ENCODE results near the gene CAMK1D.
A peak's percentile ranks its signal among the peaks of the same experiment; 100 is the strongest.
"Not testable (repeated sequence)": the region's sequence is repeated elsewhere in the genome, so short reads cannot be mapped to it uniquely, and the experiment has no call there.

The CAMK1D gene

DNA sequence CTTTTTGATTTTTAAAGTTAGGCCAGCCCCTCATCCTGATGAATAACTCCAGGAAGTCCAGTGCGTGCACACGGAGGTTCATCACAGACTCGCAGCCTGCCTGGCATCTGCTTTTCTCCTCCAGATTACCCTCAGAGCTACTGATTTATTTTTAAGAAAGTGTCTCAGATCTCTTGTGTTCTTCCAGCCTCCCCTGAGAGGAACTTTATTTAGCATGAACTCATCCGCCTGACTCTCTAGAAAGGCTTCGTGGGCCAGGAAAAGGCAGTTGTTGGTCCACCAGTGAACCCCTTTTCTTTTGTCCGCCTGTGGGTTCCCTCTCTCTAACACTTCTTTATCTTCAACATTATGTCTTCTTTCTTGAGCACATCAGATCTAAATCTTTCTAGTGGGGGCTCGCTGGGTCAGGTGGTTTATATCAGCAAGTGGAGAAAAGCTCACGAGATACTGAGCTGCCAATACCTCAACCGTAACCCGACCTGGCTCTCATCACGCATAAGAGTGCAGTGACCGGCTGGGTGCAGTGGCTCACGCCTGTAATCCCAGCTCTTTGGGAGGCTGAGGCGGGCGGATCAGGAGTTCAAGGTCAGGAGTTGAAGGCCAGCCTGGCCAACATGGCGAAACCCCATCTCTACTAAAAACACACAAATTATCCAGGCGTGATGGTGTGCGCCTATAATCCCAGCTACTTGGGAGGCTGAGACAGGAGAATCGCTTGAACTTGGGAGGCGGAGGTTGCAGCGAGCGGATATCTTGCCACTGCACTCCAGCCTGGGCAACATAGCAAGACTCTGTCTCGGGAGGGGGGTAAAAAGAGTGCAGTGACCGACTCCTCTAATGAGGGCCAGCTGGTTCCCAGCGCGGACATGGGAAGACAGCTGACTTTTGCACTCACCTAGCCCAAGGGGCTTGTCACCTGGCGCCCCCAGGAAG is 489.9 kb downstream of the CAMK1D start:
- no peak for DNase-seq

DNA sequence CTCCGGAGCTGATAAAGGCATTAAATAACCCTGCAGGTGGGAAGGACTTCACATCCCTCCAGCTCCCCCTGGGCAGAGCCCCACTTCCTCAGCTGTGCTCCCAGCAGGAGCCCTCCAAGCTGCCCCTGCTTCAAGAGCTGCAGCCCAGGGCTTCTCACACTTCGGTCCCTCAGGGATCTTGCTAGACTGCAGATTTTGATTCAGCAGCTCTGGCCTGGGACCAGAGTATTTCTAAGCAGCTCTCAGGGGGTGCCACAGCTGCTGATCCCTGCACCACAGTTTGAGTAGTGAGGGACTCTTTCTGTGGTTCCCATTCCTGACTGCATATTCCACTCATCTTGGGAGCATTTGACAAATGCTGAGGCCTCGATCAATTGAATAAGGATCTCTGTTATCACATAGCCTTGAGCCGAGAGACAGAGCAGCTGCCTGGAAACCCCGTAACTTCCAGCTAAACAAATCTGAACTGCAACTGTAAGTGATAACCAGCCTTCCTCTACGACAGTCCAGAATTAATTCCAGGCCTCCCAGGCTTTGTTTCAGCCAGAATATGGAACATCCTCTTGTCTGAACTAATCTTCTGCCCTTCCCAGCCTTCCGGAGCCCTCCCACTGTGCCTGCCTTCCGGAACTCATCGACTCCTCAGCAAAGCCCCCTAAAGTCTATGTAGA is 490.7 kb downstream of the CAMK1D start:
- no peak for DNase-seq

DNA sequence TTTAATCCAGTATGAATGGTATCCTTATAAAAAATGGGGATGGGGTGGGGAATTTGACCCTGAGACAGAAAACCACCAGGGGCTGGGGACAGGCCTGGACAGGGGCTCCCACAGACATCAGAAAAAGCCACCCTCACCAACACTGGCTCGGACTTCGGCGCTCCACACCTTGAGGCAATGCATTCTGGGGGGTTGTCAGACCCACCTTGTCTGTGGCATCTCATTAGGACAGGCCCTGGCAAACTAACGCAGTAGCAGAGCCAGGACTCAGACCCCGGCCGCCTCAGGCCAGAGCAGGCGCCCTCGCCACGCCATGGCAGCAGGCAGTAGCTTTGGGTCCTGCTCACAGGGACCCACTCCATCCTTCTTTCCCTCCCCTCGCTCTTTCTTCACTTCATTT is 492.1 kb downstream of the CAMK1D start:
- DNase-seq, result no peak

DNA sequence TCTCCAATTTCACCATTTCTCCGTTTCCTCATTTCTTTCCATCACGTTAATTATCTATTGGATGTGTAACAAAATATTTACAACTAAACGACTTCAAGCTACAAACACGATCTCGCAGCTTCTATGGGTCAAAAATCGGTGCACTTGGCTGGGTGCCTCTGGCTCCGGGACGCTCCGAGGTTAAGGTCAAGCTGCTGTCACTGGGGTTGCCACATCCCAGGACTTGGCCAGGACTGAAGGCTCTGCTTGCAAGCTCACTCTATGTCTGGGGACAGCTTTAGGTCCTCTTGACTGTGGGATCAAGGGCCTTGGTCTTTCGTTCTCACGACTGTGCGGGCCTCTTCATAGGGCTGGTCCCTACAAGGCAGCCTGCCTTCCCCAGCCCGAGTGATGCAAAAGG is 492.5 kb downstream of the CAMK1D start:
- DNase-seq, result no peak

DNA sequence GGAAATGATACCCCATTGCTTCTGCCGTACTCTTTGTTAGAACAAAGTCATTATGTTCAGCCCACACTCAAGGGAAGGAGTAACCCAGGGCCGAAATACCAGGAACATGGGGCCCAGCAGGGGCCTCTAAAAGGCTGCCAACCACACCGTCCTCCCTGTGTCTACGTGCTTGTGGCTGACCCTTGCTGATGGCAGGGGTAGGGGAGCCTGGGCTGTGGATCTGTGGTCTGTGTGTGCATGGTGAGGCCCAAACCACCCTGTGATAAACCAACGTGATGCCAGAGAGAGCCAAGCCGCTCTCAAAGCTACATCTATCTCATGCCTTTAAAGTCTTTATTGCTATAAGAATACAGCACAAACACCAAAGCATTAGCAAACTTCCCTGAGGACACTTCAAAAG is 493.0 kb downstream of the CAMK1D start:
- no peak for DNase-seq

DNA sequence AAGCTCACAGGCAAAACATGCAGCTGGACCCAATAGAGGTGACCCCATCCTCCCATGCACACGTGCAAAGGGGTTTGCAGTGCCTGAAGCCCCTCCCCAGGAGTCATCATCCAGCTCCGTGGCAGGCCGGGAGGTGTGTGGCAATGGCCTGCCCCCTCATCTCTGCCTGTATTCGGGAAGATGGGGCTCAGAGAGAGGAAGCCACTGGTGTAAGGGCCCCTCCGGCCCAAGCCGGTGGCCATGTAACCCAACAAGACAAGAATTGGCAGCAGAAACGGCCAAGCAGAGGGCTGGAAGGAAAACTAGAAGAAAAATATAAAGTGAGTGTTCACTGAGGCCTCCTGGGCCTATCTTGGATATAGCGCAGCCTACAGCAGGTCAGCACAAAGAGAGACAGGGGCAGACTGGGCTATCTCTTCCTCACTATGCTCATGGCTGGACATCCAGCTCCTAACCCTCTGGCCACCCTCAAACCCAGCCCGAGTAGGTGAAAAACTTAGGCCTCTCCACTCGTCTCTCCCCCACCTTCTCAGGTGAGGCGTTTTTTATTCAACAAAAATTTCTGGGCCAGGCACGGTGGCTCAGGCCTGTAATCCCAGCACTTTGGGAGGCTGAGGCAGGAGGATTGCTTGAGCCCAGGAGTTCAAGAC is 494.1 kb downstream of the CAMK1D start:
- no peak for DNase-seq

DNA sequence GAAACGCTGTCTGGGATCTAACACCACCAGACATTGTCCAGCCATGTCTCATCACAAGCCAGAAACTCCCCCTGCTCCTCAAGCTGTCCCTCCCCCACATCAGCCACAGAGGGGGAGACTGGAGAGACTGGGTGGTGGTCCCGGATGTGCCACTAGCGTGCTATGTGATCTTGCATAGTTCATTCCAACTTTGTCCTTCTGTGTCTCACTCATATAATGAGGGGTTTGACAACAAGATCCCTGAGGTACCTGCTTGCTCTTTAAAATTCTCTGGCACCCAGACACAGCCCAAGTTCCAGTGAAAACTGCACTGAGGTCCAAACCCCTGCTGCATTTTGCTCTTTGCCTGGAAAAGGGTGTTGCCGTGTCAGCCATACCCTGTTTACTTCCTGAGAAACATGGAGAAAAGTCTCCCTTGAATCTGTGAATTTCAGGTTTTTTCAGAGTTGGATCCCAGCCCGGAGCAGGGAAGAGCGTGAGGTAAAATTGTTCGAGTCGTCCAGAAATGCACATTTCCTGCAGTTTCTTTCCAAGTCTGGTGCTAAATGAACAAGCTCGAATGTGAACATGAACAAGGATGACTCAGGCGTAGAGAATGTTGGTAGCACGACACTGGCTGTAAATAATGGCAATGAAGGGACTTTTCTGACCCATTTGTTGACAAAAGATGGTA is 495.6 kb downstream of the CAMK1D start:
- DNase-seq, result no peak

DNA sequence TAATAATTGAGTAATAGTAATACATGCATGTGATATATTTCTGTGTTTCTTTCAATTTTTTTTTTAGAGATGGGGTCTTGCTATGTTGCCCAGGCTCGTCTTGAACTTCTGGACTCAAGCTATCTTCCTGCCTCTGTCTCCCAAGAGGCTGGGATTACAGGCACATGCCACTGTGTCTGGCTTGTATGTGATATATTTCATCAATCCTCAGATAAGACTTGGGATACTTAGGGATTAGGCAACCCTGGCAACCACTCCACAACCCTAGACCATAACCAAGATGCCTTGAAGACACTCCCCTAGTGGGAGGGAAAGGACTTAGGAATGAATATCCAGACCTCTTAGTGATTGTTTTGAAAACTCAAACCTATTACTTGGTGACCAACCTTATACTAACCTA is 497.4 kb downstream of the CAMK1D start:
- DNase-seq, result no peak

DNA sequence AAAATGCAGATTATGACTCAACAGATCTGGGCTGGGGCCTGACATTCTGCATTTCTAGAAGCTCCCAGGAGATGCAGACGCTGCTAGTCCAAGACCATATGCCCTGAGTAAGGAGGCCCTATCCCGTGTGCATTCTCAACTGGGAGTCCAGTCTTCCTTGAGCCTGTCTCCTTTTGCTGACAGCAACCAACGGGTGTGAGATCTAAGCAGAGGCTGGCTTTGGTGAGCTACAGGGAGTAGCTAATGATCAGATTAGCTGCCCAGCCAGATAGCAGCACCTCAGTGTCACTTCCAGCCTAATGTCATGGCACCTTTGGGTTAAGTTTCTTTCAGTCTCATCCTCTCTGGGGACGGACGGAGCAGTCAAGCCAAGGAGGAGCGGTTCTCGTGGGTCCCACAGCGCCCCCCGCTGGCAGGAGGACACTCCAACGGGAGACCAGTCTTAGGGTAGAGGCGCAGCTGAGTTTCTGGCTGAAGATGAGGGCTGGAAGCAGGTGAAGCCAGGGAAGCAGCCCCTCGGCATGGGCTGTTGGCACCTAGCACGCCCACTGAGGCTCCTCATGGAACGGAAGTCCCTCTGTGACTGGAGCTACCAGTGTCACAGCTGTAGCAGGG is 498.1 kb downstream of the CAMK1D start:
- DNase-seq, result no peak

DNA sequence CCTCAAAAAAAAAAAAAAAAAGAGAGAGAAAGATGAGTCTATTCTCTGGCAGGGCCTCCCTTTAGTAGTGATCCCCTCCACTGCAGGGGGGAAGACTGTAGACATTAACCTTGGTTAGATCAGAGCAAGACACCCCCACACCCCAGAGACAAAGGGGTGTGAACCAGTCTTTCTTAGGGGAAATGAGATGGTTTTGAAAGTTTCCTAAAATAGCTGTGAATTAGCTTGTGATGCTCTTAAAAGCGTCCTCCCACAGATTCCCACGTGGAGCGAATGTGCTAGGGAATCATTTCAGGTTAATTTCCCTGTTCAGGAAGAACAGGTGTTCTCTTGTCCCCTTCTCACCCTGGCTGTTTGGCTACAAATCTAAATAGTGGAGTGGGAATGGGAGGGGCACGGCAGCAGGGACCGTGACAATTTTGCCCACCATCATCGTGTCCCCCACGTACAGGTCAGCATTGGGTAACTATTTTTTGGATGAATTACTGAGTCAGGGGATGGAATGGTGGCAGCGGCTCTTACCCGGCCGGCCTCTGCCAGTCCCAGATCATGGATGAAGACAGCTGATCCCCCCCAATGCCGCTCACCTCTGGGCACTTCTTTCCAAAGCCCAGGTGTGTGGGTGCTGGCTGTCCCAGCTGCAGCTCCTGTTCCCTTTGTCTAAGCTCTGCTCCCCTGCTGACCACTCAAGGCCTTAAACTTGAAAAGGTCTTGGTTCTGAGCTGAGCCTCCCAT is 499.3 kb downstream of the CAMK1D start:
- DNase-seq, result no peak

DNA sequence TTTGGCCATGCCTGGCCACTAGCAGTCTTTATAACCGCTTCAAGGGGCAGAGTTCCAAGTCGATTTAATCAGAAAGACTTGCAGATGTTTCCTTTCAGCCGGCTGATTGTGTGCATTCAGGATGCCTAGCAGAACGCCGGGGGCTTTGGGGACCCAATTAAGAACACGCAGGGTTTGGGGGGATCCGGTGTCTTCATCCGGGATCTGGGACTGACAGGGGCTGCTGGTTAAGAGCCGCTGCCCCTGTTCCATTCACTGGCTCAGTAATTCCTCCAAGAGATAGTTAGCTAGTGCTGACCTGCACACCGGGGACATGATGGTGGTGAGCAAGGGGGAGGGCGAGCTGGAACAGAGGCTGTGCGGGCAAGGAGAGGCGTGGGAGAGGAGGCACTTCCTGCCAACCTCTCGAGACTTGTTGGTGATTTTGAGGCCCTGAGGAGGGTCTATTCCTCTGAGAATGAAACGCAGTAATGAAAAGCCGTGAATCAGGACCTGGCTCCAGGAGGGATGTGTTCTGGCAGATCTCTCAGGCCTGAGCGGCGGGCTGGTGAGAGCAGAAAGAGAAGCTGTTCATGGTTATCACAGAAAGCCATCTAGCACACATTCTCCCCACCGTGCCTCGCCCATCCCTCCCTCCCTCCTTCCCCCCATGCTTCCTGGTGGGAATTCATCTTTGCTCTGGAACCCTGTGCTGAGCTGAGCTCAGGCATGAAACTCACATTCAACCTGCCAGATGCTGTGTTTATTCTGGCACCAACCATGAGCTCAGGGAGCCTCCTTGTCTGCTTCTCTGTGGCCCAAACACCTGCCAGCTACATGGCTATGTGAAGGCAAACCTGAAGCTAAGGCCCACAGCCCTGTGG is 500.2 kb downstream of the CAMK1D start:
- peak; percentile 13 for DNase-seq

DNA sequence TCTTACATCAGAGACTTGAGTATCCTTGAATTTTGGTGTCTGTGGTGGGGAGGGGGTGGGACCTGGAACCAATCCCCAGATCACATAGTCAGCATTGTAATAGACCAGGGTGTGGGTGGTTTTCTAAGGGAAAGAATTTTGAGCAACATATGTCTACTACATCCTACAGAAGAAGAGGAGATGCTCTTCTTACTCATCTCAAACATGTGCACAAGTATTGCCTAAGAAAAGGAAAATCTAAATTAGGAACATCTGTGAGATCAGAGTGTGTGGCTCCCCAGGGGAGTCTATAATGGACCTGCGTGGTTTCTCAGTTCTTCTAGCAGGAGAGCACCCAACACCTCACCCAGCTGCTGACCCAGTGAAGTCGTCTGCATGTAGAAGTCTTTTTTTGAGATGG is 503.3 kb downstream of the CAMK1D start:
- DNase-seq, result no peak

DNA sequence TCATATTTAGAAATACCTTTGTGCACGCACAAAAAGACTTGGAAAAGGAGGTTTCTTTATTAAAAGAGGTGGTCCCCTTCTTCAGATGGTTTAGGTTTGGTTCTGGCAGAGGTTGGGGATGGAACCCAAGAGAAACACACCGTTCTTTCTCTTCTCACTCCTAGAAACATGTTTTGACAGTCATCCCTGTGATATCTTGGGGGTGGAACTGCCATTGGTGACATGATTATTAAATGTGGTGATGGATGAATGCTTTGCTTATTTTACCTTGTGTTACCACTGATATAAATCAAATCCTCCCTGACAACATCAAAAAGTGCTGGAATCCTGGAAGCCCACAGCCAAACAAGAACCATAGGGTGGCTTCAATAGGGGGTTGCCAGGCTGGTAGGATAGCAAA is 505.6 kb downstream of the CAMK1D start:
- DNase-seq, result no peak

DNA sequence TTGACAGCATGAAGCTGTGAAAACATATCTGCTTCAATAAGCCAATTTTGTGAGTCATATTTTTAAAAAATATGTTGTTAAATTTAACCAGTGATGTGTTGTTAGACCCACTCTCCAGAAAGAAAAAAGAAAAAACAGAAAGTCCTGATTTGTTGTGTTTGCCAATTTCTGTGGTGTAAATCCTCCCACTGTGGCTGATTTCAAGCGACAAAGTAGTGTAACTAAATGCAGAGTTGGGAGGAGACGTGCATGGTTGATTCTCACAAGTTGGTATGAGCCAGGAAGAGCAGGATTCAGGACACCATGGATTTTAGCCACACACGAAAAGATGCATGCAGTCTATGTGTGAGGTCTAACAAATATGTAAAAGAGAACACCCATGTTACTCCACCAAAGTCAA is 513.1 kb downstream of the CAMK1D start:
- DNase-seq, result no peak

DNA sequence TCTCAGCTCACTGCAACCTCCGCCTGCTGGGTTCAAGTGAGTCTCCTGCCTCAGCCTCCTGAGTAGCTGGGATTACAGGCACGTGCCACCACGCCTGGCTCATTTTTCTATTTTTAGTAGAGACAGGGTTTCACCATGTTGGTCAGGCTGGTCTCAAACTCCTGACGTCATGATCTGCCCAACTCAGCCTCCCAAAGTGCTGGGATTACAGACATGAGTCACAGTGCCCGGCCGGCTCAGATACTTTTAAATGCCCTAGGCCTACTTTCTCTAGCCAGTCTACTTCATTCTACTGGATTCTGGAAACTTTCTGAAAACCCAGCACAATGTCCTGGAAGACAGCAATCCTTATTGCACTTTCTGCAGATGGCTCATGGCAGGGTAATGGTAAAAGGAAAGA is 516.2 kb downstream of the CAMK1D start:
- DNase-seq, result not testable (repeated sequence)

DNA sequence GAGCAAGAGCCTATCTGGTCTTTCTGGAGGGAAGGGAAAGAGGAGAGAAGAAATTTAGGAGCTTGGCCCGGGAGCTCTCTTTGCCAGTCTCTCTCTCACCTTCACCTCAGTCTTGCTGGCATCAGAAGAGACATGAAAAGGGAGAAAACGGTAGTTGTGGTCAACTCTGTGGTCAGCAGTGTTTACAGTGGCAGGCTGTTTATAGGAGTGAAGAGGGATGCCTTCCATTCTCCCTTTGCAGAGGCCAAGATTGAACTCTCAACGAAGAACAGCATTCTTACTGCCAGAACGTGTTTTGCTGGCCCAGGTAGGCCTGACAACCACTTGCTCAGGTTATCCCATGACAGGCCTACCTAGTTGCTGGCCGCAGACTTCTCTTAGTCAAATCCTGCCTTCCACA is 518.9 kb downstream of the CAMK1D start:
- no peak for DNase-seq

DNA sequence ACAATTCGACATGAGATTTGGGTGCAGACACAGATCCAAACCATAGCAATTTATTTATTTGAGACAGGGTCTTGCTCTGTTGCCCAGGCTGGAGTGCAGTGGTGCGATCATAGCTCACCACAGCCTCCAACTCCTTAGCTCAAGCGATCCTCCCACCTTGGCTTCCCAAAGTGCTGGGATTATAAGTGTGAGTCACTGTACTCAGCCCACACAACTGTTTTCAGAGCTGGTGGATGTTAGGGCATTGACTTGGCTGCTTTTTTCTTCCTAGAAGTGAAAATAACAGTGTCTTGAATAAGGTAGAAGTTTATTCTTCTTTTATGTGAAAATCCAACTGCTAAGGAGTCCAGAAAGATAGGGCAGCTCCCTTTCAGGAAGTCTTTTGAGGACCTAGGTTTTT is 520.1 kb downstream of the CAMK1D start:
- DNase-seq, result no peak

DNA sequence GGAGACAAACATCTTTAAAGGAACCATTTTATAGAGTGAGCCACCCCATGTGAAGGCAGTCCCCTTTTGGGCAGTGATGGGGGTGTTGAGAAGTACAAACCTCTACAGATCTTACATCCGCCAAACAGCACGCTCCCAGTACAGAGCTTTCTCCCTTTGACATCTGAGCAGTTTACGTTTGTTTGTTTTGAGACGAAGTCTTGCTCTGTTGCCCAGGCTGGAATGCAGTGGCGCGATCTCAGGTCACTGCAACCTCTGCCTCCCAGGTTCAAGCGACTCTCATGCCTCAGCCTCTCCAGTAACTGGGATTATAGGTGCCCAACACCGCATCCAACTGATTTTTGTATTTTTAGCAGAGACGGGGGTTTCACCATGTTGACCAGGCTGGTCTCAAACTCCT is 523.2 kb downstream of the CAMK1D start:
- DNase-seq, result no peak

DNA sequence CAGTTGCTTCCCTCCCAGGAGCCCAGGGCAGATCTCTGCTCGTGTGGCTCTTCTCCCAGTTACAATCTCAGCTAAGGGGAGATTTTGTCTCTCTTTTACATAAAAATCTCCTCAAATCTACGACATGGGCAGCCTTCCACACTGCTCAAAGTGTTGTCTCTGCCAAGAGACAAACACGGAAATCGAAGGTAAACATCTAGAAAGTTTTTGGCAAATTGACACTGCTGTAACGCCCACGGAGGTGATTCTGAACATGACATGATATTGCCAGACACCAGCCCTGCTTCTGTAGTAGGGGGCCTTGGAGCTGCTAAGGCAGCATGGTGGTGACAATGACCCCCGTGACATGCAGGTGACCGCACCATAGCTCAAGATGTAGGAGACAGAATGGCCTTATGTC is 523.8 kb downstream of the CAMK1D start:
- DNase-seq, result no peak

DNA sequence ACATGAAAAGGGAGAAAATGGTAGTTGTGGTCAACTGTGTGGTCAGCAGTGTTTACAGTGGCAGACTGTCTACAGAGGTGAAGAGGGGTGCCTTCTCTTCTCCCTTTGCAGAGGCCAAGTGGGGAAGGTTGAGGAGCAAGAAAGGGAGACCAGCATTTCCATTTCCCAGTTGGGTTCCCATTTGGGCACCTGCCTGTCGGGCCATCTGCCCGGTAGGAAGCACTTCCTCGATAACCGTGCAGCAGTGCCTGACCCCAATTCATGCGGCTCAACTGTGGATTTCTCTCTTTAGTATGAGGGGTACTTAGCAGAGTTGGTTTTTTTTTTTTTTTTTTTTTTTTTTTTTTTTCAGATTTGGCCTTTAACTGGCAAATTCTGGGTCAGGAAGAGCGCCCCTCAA is 525.2 kb downstream of the CAMK1D start:
- no peak for DNase-seq

DNA sequence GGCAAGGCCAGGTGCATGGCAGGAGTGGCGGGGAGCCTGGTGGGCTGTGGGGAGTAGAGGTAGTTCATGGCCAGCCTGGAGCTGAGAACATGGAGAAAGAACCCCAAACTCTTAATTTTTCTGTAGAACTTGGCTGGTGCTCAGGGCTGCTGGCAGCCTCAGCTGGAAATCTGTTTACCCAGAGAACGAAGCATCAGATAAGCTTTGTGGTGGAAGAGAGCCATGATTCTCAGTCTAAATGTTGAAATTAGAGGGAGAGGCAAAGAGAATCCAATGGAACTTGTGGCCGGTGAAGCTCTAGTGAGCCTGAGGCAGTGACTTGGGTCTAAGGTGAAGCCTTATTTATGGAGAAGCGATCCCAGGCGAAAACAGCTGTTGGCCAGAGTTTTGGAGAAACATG is 525.8 kb downstream of the CAMK1D start:
- DNase-seq, result no peak
